GM12891 (cell line): ENCODE results near the gene GPC6.

ENCODE experiments used
- PAX5 ChIP-seq: IDR thresholded peaks from 2 replicates; pipeline ENCODE4 v1.6.1; 2011; ENCODE audit warnings: low read length, moderate library complexity, mild to moderate bottlenecking; ENCODE audit not compliant: insufficient read depth, severe bottlenecking
- POLR2A ChIP-seq: IDR thresholded peaks from 2 replicates; pipeline ENCODE4 v1.6.1; 2011; ENCODE audit warnings: low read depth, low read length, control low read depth
- POLR2AphosphoS5 ChIP-seq: IDR thresholded peaks from 2 replicates; pipeline ENCODE4 v1.6.1; 2011; ENCODE audit warnings: low read depth, low read length, control low read depth
- POU2F2 ChIP-seq: IDR thresholded peaks from 2 replicates; pipeline ENCODE4 v1.6.1; 2011; ENCODE audit warnings: low read depth, mild to moderate bottlenecking, control low read depth, low read length, moderate library complexity
- SPI1 ChIP-seq: IDR thresholded peaks from 2 replicates; pipeline ENCODE4 v1.6.1; 2011; ENCODE audit warnings: low read depth, low read length, control low read depth
- TAF1 ChIP-seq: IDR thresholded peaks from 2 replicates; pipeline ENCODE4 v1.6.1; 2011; ENCODE audit warnings: low read depth, low read length, control low read depth

DNA sequence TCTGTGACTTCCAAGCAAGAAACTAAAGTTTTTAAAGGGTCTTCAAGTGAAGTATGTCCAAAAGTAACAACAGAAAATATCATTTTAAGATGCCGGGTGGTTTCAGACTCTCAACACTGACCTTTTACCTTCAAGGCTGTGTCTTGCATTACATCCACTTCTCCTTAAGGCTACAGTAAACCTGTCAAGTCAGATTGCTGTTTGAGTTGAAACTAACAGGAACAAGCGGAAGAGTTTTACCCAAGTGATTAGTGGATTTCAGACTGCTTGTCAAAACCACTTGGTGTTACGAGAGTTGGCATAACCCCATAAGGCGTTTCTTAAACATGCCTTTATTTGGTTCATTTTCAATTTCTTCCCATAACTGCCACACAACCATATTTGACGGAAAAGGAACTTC, 969.8 kb downstream of the GPC6 start:
- TF ChIP-seq POLR2A = no peak
- TF ChIP-seq POLR2AphosphoS5 = no peak
- no peak for TF ChIP-seq TAF1
- no peak for TF ChIP-seq SPI1
- no peak for TF ChIP-seq PAX5
- no peak for TF ChIP-seq POU2F2
